DOHH2 (cell line): ENCODE measurements around the gene EDC4.

Experiments
- H3F3A ChIP-seq: fragments of 200-600 bp; sonication (generic), shearing (Covaris generic); 2 replicates; pipeline ENCODE4 v1.6.0; 2016; ENCODE audit warnings: antibody characterized with exemption, mild to moderate bottlenecking; ENCODE audit not compliant: control insufficient read depth, insufficient read depth
- H3K27ac ChIP-seq: fragments of 200-600 bp; sonication (generic); 2 replicates; pipeline ENCODE4 v1.5.1; 2014; ENCODE audit warnings: low read depth, mild to moderate bottlenecking, low read length, moderate library complexity
- H3K27me3 ChIP-seq: fragments of 200-600 bp; sonication (generic); 2 replicates; pipeline ENCODE4 v1.6.1; 2014; ENCODE audit warnings: mild to moderate bottlenecking, low read length, mixed read lengths; ENCODE audit not compliant: control insufficient read depth
- H3K36me3 ChIP-seq: fragments of 200-600 bp; sonication (generic); 2 replicates; pipeline ENCODE4 v1.6.1; 2014; ENCODE audit warnings: mild to moderate bottlenecking, low read length, moderate library complexity, mixed read lengths; ENCODE audit not compliant: control insufficient read depth
- H3K4me1 ChIP-seq: fragments of 200-600 bp; sonication (generic); 2 replicates; pipeline ENCODE4 v1.6.1; 2014; ENCODE audit warnings: mild to moderate bottlenecking, low read length, mixed read lengths; ENCODE audit not compliant: control insufficient read depth
- H3K4me2 ChIP-seq: fragments of 200-600 bp; sonication (generic); 2 replicates; pipeline ENCODE4 v1.6.0; 2014; ENCODE audit warnings: mild to moderate bottlenecking, low read length, moderate library complexity
- H3K4me3 ChIP-seq: fragments of 200-600 bp; sonication (generic); 2 replicates; pipeline ENCODE4 v1.5.1; 2014; ENCODE audit warnings: mild to moderate bottlenecking, low read length, mixed read lengths
- H3K79me2 ChIP-seq: fragments of 200-600 bp; sonication (generic); 2 replicates; pipeline ENCODE4 v1.6.1; 2014; ENCODE audit warnings: mild to moderate bottlenecking, low read length, mixed read lengths; ENCODE audit not compliant: control insufficient read depth
- H3K9me2 ChIP-seq: fragments of 200-600 bp; sonication (generic); replicated peaks from 2 replicates; pipeline ENCODE4 v1.6.1; 2014; ENCODE audit warnings: mild to moderate bottlenecking, low read length, mixed read lengths; ENCODE audit not compliant: control insufficient read depth
- H3K9me3 ChIP-seq: fragments of 200-600 bp; sonication (generic); 2 replicates; pipeline ENCODE4 v1.6.1; 2014; ENCODE audit warnings: antibody characterized with exemption, low read length, mixed read lengths; ENCODE audit not compliant: control insufficient read depth, insufficient read depth
- H4K20me1 ChIP-seq: fragments of 200-600 bp; sonication (generic); 2 replicates; pipeline ENCODE4 v1.6.0; 2014; ENCODE audit warnings: low read depth, mild to moderate bottlenecking, antibody characterized with exemption, low read length, moderate library complexity; ENCODE audit not compliant: control insufficient read depth, insufficient read depth
- EZH2phosphoT487 ChIP-seq: fragments of 200-600 bp; sonication (generic); IDR thresholded peaks from 2 replicates; pipeline ENCODE4 v1.6.1; 2017; ENCODE audit warnings: borderline replicate concordance, mild to moderate bottlenecking, antibody characterized with exemption, low read length, moderate library complexity, mixed read lengths
- TF ChIP-seq, protein P1 (sequence below): fragments of 200-600 bp; sonication (generic); IDR thresholded peaks from one replicate; pipeline ENCODE4 v1.5.1; 2014; ENCODE audit warnings: antibody characterized with exemption, mild to moderate bottlenecking, low read depth, low read length; ENCODE audit not compliant: poor library complexity, severe bottlenecking

The EDC4 gene

DNA sequence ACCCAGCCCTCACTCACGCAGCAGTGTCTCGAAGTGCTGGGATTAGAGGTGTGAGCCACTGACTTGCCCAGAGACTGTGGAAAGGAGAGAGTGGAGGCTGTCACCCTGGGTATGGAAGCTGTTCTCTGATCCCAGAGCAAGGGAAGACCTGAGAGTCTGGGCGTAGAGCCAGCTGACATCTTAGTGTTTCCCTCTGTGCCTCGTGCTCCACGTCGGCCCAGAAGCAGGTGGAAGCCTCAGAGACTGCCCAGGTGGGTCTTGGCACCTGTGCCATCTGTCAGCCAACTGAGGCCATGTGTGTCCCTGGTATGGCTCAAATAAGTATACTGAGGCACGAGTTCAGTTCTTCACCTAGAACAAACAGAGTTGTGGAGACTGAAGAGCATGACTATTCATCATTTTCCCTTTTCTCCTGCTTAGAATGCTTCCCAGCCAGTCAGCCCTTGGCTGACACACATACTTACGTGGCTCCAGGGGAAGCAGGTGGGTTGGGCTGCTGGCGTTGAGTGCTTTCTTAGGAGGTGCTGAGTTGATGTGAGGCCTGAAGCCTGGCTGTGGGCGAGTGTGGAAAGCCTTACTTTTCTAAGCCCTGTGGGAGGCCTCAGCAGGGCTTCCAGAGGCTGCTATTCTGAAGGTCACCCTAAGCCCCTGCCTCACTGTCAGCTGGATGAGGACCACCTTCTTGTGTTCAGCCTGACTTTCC lies 50.7 kb downstream of the EDC4 start:
- H3K4me3 ChIP-seq = no peak overlapping the region
- H3K9me3 ChIP-seq = no peaks in the 10 kb centered on the region
- no peaks in the 10 kb centered on the region for H3F3A ChIP-seq
- H4K20me1 ChIP-seq = 0 out of 2 replicates have a peak, but pooled peaks cover 4% of the 10 kb centered on the region
- peaks cover 10% of the 10 kb centered on the region for H3K4me1 ChIP-seq
- H3K27ac ChIP-seq = no peak overlapping the region
- TF ChIP-seq, protein P1, sequence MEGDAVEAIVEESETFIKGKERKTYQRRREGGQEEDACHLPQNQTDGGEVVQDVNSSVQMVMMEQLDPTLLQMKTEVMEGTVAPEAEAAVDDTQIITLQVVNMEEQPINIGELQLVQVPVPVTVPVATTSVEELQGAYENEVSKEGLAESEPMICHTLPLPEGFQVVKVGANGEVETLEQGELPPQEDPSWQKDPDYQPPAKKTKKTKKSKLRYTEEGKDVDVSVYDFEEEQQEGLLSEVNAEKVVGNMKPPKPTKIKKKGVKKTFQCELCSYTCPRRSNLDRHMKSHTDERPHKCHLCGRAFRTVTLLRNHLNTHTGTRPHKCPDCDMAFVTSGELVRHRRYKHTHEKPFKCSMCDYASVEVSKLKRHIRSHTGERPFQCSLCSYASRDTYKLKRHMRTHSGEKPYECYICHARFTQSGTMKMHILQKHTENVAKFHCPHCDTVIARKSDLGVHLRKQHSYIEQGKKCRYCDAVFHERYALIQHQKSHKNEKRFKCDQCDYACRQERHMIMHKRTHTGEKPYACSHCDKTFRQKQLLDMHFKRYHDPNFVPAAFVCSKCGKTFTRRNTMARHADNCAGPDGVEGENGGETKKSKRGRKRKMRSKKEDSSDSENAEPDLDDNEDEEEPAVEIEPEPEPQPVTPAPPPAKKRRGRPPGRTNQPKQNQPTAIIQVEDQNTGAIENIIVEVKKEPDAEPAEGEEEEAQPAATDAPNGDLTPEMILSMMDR = no peak
- no peak for TF ChIP-seq EZH2phosphoT487
- H3K36me3 ChIP-seq = peaks cover 7% of the 10 kb centered on the region
- H3K79me2 ChIP-seq = no peaks in the 10 kb centered on the region
- H3K4me2 ChIP-seq = no peak overlapping the region
- no peaks in the 10 kb centered on the region for H3K27me3 ChIP-seq
- H3K9me2 ChIP-seq = no peaks in the 10 kb centered on the region

DNA sequence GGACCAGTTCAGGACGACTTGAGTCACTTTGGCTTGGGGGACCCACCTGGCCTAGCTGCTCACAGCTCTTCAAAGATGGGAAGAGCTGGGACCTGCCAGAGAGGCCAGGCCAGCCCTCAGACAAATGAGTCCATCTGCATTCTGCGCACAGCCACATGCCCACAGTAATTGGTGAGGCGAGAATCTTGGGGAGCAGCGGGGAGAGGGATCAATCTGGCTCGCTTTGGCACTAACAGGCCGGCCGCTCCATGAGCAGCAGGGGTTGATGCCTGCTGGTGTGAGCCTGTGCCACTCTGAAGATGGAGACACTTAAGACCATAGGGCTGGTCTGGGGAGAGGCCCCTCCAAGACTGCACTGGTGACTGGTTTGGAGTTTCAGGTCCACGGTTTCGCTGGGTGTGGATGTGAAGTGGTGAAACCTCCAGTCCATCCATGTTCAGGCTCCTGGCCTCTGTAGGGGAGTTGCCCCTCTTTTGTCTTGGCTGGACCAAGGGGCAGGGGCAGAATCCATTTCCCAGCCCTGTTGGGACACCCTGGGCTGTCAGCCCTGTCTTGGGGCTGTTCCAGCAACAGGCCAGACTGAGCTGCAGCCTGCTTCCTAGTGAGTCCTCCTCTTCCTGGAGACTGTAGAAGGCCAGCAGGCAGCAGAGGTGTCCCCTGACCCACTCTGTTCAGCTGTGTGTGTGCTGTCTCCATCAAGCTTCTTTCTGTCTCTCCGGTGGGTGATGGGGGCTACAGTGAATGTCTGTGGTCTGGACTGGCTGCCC lies 51.5 kb downstream of the EDC4 start:
- Histone ChIP-seq H3K27ac (no peak overlapping the region), H3K4me2 (no peak overlapping the region), H3K4me3 (no peak overlapping the region), H3F3A (no peaks in the 10 kb centered on the region), H3K4me1 (peaks cover 10% of the 10 kb centered on the region), H3K36me3 (peaks cover 14% of the 10 kb centered on the region), H3K27me3 (no peaks in the 10 kb centered on the region), H3K79me2 (no peaks in the 10 kb centered on the region), H3K9me2 (no peaks in the 10 kb centered on the region), H3K9me3 (no peaks in the 10 kb centered on the region), H4K20me1 (0 out of 2 replicates have a peak, but pooled peaks cover 4% of the 10 kb centered on the region)
- TF ChIP-seq EZH2phosphoT487 = no peak
- TF ChIP-seq, protein P1 = no peak

DNA sequence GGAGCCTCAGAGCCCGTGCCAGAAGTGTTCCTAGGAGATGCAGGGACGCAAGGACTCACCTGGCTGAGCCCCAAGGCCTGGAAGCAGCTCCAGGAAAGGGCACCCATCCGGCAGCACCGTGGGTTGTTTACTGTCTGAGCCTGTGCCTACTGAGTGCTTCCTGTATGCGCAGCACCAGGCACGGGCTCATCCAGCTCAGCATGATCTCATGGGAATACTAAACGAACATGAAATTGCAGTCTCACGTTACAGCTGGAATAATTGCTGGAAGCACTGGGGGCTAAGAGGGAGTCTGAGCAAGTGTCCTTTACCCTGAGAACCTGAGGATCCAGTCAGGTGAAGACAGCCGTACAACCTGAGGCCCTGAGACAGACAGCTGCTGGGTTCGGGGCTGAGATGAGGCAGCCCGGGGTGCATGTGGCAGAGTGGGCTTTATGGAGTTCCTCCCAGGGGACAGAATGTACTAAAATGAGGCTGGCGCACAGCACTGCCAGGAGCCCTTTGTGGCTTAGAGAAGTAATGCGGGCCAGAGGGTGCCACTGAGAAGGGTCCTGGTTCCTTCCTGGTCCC lies 53.4 kb downstream of the EDC4 start:
- H3K9me2 ChIP-seq = no peaks in the 10 kb centered on the region
- H3K27ac ChIP-seq = no peak overlapping the region
- no peaks in the 10 kb centered on the region for H3K9me3 ChIP-seq
- no peaks in the 10 kb centered on the region for H3K79me2 ChIP-seq
- TF ChIP-seq, protein P1 = no peak
- TF ChIP-seq EZH2phosphoT487 = no peak
- H4K20me1 ChIP-seq = 0 out of 2 replicates have a peak, but pooled peaks cover 4% of the 10 kb centered on the region
- H3K27me3 ChIP-seq = no peaks in the 10 kb centered on the region
- H3K4me3 ChIP-seq = no peak overlapping the region
- no peaks in the 10 kb centered on the region for H3F3A ChIP-seq
- no peak overlapping the region for H3K4me2 ChIP-seq
- peaks cover 23% of the 10 kb centered on the region for H3K36me3 ChIP-seq
- peaks cover 10% of the 10 kb centered on the region for H3K4me1 ChIP-seq
